HCT116 (cell line): ENCODE data around the gene PIK3CB. TPM values are rescaled to one million over a fixed set of nuclear protein-coding genes. Genes with fewer than 3 reads are reported as not detected.

Experiments used
- ATAC-seq: fragments of 200-7000 bp; cut with Tn5 transposase; 2 replicates; pipeline ENCODE4 v1.9.1; 2020; ENCODE audit warnings: mild to moderate bottlenecking, moderate library complexity
- BruUV-seq: library from RNA; stranded (reverse); fragments of 400-500 nt; replicated peaks from 2 replicates; lab custom pipeline; 2021; lab: Mats Ljungman, UMichigan
- CTCF ChIA-PET: fragments of 300-600 bp; sonication (Branson Sonifier 250); formaldehyde crosslinking; loops from one replicate; lab custom pipeline; 2021; ENCODE audit warnings: antibody characterized with exemption; lab: Charles Lee
- POLR2A ChIA-PET: fragments of 300-600, 350-600 bp; sonication (Branson Sonifier 250); formaldehyde crosslinking; loops from one replicate; lab custom pipeline; 2021; ENCODE audit warnings: antibody characterized with exemption; lab: Charles Lee
- RAD21 ChIA-PET, 2 experiments: fragments of 300-600 bp; sonication (Branson Sonifier 250); formaldehyde crosslinking; loops; one replicate each; lab custom pipeline; 2023; ENCODE audit warnings: low total read pairs in 2 of 2; ENCODE audit not compliant: uncharacterized antibody in 2 of 2, unreplicated experiment in 2 of 2, low non-redundant PET in 1 of 2; lab: Charles Lee
- DNase-seq: peaks from one replicate; pipeline ENCODE4 v3.0.0-alpha.2; 2010; ENCODE audit warnings: low read depth, low spot score
- H2AFZ ChIP-seq: fragments of 200-600 bp; shearing (Covaris generic), sonication (generic); 2 replicates; pipeline ENCODE4 v1.6.1; 2017; ENCODE audit warnings: low read depth, mixed run types, mixed read lengths, antibody characterized with exemption, low read length; ENCODE audit not compliant: poor library complexity, severe bottlenecking
- H3K27ac ChIP-seq: 2 replicates; pipeline ENCODE4 v1.5.1; 2012; ENCODE audit warnings: low read depth, low read length
- H3K27me3 ChIP-seq: fragments of 200-600 bp; sonication (generic); 2 replicates; pipeline ENCODE4 v1.6.1; 2016; ENCODE audit warnings: mixed run types, low read length, mixed read lengths; ENCODE audit not compliant: insufficient read depth
- H3K36me3 ChIP-seq, 2 experiments: fragments of 200-500 bp in 1 of 2; fragments of 200-600 bp in 1 of 2; sonication (Bioruptor generic) in 1 of 2; sonication (generic) in 1 of 2; 2 replicates each; pipeline versions ENCODE4 v1.5.1 to v1.6.1; 2014 to 2016; ENCODE audit warnings: low read length in 2 of 2, inconsistent platforms in 1 of 2, mixed read lengths in 1 of 2, mixed run types in 1 of 2; ENCODE audit not compliant: insufficient read depth in 2 of 2, control insufficient read depth in 1 of 2
- H3K4me1 ChIP-seq, 2 experiments: fragments of 200-600 bp in 1 of 2; sonication (generic) in 1 of 2; 2 replicates each; pipeline versions ENCODE4 v1.5.1 to v1.6.1; 2012 to 2017; ENCODE audit warnings: low read length in 2 of 2, inconsistent platforms in 1 of 2, mild to moderate bottlenecking in 1 of 2, mixed read lengths in 1 of 2, mixed run types in 1 of 2, moderate library complexity in 1 of 2; ENCODE audit not compliant: insufficient read depth in 2 of 2, control insufficient read depth in 1 of 2
- H3K4me2 ChIP-seq: fragments of 200-600 bp; sonication (generic); 2 replicates; pipeline ENCODE4 v1.6.1; 2017; ENCODE audit warnings: mixed run types, low read length, mixed read lengths
- H3K4me3 ChIP-seq, 2 experiments: fragments of 200-600 bp in 1 of 2; sonication (generic) in 1 of 2; replicated peaks in 1 of 2; 2 replicates each; pipeline ENCODE4 v1.5.1; 2011 to 2016; ENCODE audit warnings: low read length in 2 of 2, control low read depth in 1 of 2, low read depth in 1 of 2, mild to moderate bottlenecking in 1 of 2, mixed read lengths in 1 of 2, mixed run types in 1 of 2
- H3K79me2 ChIP-seq: fragments of 200-600 bp; sonication (generic); 2 replicates; pipeline ENCODE4 v1.6.1; 2017; ENCODE audit warnings: mild to moderate bottlenecking, mixed run types, low read length, moderate library complexity, mixed read lengths; ENCODE audit not compliant: insufficient read depth
- H3K9ac ChIP-seq: fragments of 200-600 bp; sonication (generic); 2 replicates; pipeline ENCODE4 v1.6.1; 2016; ENCODE audit warnings: low read length, mixed read lengths
- H3K9me2 ChIP-seq: fragments of 200-600 bp; sonication (generic), shearing (Covaris generic); 2 replicates; pipeline ENCODE4 v1.6.1; 2017; ENCODE audit warnings: mixed run types, mild to moderate bottlenecking, moderate library complexity; ENCODE audit not compliant: insufficient read depth
- H3K9me3 ChIP-seq, 2 experiments: fragments of 200-500 bp in 1 of 2; fragments of 200-600 bp in 1 of 2; sonication (Bioruptor generic) in 1 of 2; sonication (generic) in 1 of 2; 2 replicates each; pipeline ENCODE4 v1.6.1; 2014 to 2017; ENCODE audit warnings: low read length in 2 of 2, mixed read lengths in 2 of 2, inconsistent platforms in 1 of 2, low read depth in 1 of 2, mild to moderate bottlenecking in 1 of 2, mixed run types in 1 of 2, moderate library complexity in 1 of 2; ENCODE audit not compliant: control insufficient read depth in 1 of 2, insufficient read depth in 1 of 2
- H4K20me1 ChIP-seq: fragments of 200-600 bp; sonication (generic), shearing (Covaris generic); 2 replicates; pipeline ENCODE4 v1.6.1; 2017; ENCODE audit warnings: mixed run types, mild to moderate bottlenecking, moderate library complexity; ENCODE audit not compliant: insufficient read depth
- CBX3 ChIP-seq: IDR thresholded peaks from 2 replicates; pipeline ENCODE4 v1.6.1; 2012; ENCODE audit warnings: low read depth
- CEBPB ChIP-seq: IDR thresholded peaks from 2 replicates; pipeline ENCODE4 v1.6.1; 2012; ENCODE audit warnings: low read depth
- EGR1 ChIP-seq: IDR thresholded peaks from 2 replicates; pipeline ENCODE4 v1.6.1; 2012; ENCODE audit warnings: low read depth
- EZH2 ChIP-seq: fragments of 200-600 bp; sonication (generic); IDR thresholded peaks from 2 replicates; pipeline ENCODE4 v1.6.1; 2017; ENCODE audit warnings: antibody characterized with exemption, mixed run types
- FOSL1 ChIP-seq: IDR thresholded peaks from 2 replicates; pipeline ENCODE4 v1.6.1; 2012; ENCODE audit warnings: low read depth
- JUND ChIP-seq: IDR thresholded peaks from 2 replicates; pipeline ENCODE4 v1.6.1; 2012
- POLR2A ChIP-seq: IDR thresholded peaks from 2 replicates; pipeline ENCODE4 v1.7.0; 2011; ENCODE audit warnings: borderline replicate concordance; ENCODE audit not compliant: insufficient read depth, insufficient read length; ENCODE audit errors: extremely low read depth
- RAD21 ChIP-seq: IDR thresholded peaks from 2 replicates; pipeline ENCODE4 v1.6.1; 2012; ENCODE audit warnings: low read depth, mild to moderate bottlenecking
- SP1 ChIP-seq: IDR thresholded peaks from 2 replicates; pipeline ENCODE4 v1.6.1; 2012; ENCODE audit warnings: low read depth
- TCF7L2 ChIP-seq: IDR thresholded peaks from 2 replicates; pipeline ENCODE4 v1.7.0; 2011; ENCODE audit warnings: borderline replicate concordance, inconsistent platforms; ENCODE audit not compliant: insufficient read depth, insufficient read length; ENCODE audit errors: extremely low read depth
- ZFX ChIP-seq: fragments of 450-650 bp; IDR thresholded peaks from 2 replicates; pipeline ENCODE4 v1.6.1; 2017
- ZNF274 ChIP-seq: fragments of 200-500 bp; sonication (Bioruptor generic); IDR thresholded peaks from 2 replicates; pipeline ENCODE4 v1.6.1; 2014; ENCODE audit warnings: mild to moderate bottlenecking, low read depth, low read length, inconsistent platforms
- intact Hi-C: fragments of 100-400 bp; cut with micrococcal nuclease; formaldehyde crosslinking; loops from 2 replicates; pipeline ENCODE4 v1.10.0; 2022
- total RNA-seq: library from RNA; stranded (reverse); gene quantifications from one replicate; pipeline ENCODE4 v1.2.1, GENCODE V29; 2021; ENCODE audit not compliant: unreplicated experiment
- TF ChIP-seq, protein P1 (sequence below): IDR thresholded peaks from 2 replicates; pipeline ENCODE4 v1.6.1; 2012; ENCODE audit warnings: low read depth
- TF ChIP-seq, protein P2 (sequence below): IDR thresholded peaks from 2 replicates; pipeline ENCODE4 v1.6.1; 2012
- TF ChIP-seq, protein P3 (sequence below): IDR thresholded peaks from 2 replicates; pipeline ENCODE4 v1.6.1; 2012

PIK3CB gene
- total RNA-seq, 1 experiment from 2014 or later: 44.3 TPM

DNA sequence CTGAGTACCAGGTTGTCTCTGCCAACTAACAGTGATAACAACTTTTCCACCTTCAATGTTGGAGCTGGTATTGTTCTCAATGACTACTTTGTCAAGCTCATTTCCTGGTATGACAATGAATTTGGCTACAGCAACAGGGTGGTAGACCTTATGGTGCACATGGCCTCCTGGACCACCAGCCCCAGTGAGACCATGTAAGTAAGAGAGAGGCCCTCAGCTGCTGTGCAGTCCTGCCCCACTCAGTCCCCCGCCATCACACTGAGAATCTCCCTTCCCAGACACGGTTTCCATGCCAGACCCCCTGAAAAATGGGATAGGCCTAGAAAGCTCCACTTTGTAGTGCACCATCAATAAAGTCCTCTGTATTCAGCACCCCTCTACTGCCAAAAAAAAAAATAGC is 56.1 kb downstream of the PIK3CB start:
- no peaks in the 10 kb centered on the region for H3K9me2 ChIP-seq
- no peaks in the 10 kb centered on the region for H3K27me3 ChIP-seq
- TF ChIP-seq SP1 (no peak), POLR2A (no peak), EGR1 (no peak), ZFX (no peak), TCF7L2 (no peak), EZH2 (no peak), FOSL1 (no peak), CEBPB (no peak), ZNF274 (no peak), CBX3 (no peak), JUND (no peak), RAD21 (no peak)
- TF ChIP-seq, protein P1, sequence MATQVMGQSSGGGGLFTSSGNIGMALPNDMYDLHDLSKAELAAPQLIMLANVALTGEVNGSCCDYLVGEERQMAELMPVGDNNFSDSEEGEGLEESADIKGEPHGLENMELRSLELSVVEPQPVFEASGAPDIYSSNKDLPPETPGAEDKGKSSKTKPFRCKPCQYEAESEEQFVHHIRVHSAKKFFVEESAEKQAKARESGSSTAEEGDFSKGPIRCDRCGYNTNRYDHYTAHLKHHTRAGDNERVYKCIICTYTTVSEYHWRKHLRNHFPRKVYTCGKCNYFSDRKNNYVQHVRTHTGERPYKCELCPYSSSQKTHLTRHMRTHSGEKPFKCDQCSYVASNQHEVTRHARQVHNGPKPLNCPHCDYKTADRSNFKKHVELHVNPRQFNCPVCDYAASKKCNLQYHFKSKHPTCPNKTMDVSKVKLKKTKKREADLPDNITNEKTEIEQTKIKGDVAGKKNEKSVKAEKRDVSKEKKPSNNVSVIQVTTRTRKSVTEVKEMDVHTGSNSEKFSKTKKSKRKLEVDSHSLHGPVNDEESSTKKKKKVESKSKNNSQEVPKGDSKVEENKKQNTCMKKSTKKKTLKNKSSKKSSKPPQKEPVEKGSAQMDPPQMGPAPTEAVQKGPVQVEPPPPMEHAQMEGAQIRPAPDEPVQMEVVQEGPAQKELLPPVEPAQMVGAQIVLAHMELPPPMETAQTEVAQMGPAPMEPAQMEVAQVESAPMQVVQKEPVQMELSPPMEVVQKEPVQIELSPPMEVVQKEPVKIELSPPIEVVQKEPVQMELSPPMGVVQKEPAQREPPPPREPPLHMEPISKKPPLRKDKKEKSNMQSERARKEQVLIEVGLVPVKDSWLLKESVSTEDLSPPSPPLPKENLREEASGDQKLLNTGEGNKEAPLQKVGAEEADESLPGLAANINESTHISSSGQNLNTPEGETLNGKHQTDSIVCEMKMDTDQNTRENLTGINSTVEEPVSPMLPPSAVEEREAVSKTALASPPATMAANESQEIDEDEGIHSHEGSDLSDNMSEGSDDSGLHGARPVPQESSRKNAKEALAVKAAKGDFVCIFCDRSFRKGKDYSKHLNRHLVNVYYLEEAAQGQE: no peak
- TF ChIP-seq, protein P2, sequence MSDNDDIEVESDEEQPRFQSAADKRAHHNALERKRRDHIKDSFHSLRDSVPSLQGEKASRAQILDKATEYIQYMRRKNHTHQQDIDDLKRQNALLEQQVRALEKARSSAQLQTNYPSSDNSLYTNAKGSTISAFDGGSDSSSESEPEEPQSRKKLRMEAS: no peak
- TF ChIP-seq, protein P3, sequence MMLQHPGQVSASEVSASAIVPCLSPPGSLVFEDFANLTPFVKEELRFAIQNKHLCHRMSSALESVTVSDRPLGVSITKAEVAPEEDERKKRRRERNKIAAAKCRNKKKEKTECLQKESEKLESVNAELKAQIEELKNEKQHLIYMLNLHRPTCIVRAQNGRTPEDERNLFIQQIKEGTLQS: no peak
- H3K36me3 ChIP-seq: no peaks in the 10 kb centered on the region
- no TSS peak for BruUV-seq
- H3K9me3 ChIP-seq: no peaks in the 10 kb centered on the region
- H2AFZ ChIP-seq: no peak overlapping the region
- no peak for ATAC-seq
- no peak overlapping the region for H3K4me2 ChIP-seq
- no peak overlapping the region for H3K9ac ChIP-seq
- POLR2A ChIA-PET: no interaction called here
- no peak overlapping the region for H3K4me3 ChIP-seq
- peaks cover 16 to 35% of the 10 kb centered on the region in 2 experiments for H3K4me1 ChIP-seq
- intact Hi-C loops: no loop called here
- H4K20me1 ChIP-seq: peaks cover 7% of the 10 kb centered on the region; the same call in 1 of the 2 replicates
- H3K27ac ChIP-seq: no peak overlapping the region
- RAD21 ChIA-PET: no interaction called here
- no peak for DNase-seq
- peaks cover 84% of the 10 kb centered on the region for H3K79me2 ChIP-seq
- CTCF ChIA-PET: no interaction called here
